ENCODE results near the gene INTS3.

INTS3 gene

GRCh38 chr1:153773096-153773921 is 45.5 kb downstream of the INTS3 start:
- H3K27ac ChIP-seq: peak overlapping the region; percentile 96
- ChIA-PET CTCF (interaction anchor here (0.6 to 1.0 kb wide), 3 partner anchors 93 to 420 kb away, joined by 3 to 4 read pairs (median 4); no protein-coding TSS in a partner anchor), POLR2A (ENCODE audit: low non-redundant PET) (interaction anchor here (0.5 kb wide), 1 partner anchor 173 kb away, joined by 4 read pairs; the partner anchor contains the start of gene DENND4B)
- TF ChIP-seq CTCF (conservative IDR thresholded peaks at IDR 0.05; ENCODE audit: low read depth): no peak
- DNase-seq (ENCODE audit: low spot score): no peak

GRCh38 chr1:153774026-153774595 is 46.3 kb downstream of the INTS3 start:
- CTCF ChIA-PET: interaction anchor here (1.0 kb wide), 1 partner anchor 421 kb away, joined by 3 read pairs; no protein-coding TSS in a partner anchor
- no peak for DNase-seq (ENCODE audit: low spot score)
- TF ChIP-seq CTCF (conservative IDR thresholded peaks at IDR 0.05; ENCODE audit: low read depth): no peak
- H3K27ac ChIP-seq: peak overlapping the region; percentile 96
- POLR2A ChIA-PET (ENCODE audit: low non-redundant PET): interaction anchor here (0.5 kb wide), 1 partner anchor 173 kb away, joined by 3 read pairs; no protein-coding TSS in a partner anchor

- peak within 1 kb of the TSS; percentile 96 for H3K27ac ChIP-seq
- POLR2A ChIA-PET (ENCODE audit: low non-redundant PET): no interaction called here
- no peak for TF ChIP-seq CTCF (conservative IDR thresholded peaks at IDR 0.05; ENCODE audit: low read depth)
- CTCF ChIA-PET: interaction anchor here (0.6 kb wide), 1 partner anchor 31 kb away, joined by 3 read pairs; no protein-coding TSS in a partner anchor
- peak; percentile 58 for DNase-seq (ENCODE audit: low spot score)
These were observed 47.1 kb downstream of the INTS3 start, which contains the start of gene SLC27A3 for GRCh38 chr1:153774780-153775457. TSS of gene SLC27A3 (plus strand) at chr1:153775407. CDS start at chr1:153775498, 91 bp downstream.

- ChIA-PET POLR2A (ENCODE audit: low non-redundant PET) (no interaction called here), CTCF (interaction anchor here (0.6 to 1.2 kb wide), 2 partner anchors 32 to 98 kb away, joined by 3 to 5 read pairs; no protein-coding TSS in a partner anchor)
- no peak for TF ChIP-seq CTCF (conservative IDR thresholded peaks at IDR 0.05; ENCODE audit: low read depth)
- peak overlapping the region; percentile 96 for H3K27ac ChIP-seq
- peak; percentile 67 for DNase-seq (ENCODE audit: low spot score)
These were observed 47.8 kb downstream of the INTS3 start for GRCh38 chr1:153775458-153776327.

GRCh38 chr1:153776352-153776751 is 48.5 kb downstream of the INTS3 start:
- POLR2A ChIA-PET (ENCODE audit: low non-redundant PET): no interaction called here
- CTCF ChIA-PET: interaction anchor here (1.2 kb wide), 1 partner anchor 99 kb away, joined by 5 read pairs; no protein-coding TSS in a partner anchor
- peak overlapping the region; percentile 96 for H3K27ac ChIP-seq
- no peak for DNase-seq (ENCODE audit: low spot score)
- TF ChIP-seq CTCF (conservative IDR thresholded peaks at IDR 0.05; ENCODE audit: low read depth): no peak
